Uterus (tissue), 4 donors: Measurements from ENCODE around the gene PRRC2B. TPM values are rescaled to one million over a fixed set of nuclear protein-coding genes. Genes with fewer than 3 reads are reported as not detected.
A peak's percentile ranks its signal among the peaks of the same experiment; 100 is the strongest.

Source experiments
- DNase-seq, 2 donors: peaks; one replicate each; pipeline ENCODE4 v3.0.0-alpha.2; 2019 to 2020
- H3K27ac ChIP-seq, 2 donors: fragments of 200-600 bp; sonication (generic); 1 replicate in 1 of 2; 2 replicates in 1 of 2; pipeline ENCODE4 v1.5.1; 2016 to 2018
- H3K27me3 ChIP-seq, 2 donors: fragments of 200-600 bp; sonication (generic); one replicate each; pipeline ENCODE4 v1.5.1; 2018 to 2019; ENCODE audit warnings: control low read depth in 1 of 2
- H3K36me3 ChIP-seq, 2 donors: fragments of 200-600 bp; sonication (generic); one replicate each; pipeline ENCODE4 v1.5.1; 2019; ENCODE audit warnings: control low read depth in 1 of 2
- H3K4me1 ChIP-seq, 2 donors: fragments of 200-600 bp; sonication (generic); one replicate each; pipeline ENCODE4 v1.5.1; 2018 to 2019; ENCODE audit warnings: control low read depth in 1 of 2
- H3K4me3 ChIP-seq, 2 donors: fragments of 200-600 bp; sonication (generic); 1 replicate in 1 of 2; 2 replicates in 1 of 2; pipeline ENCODE4 v1.5.1; 2018 to 2019; ENCODE audit warnings: mild to moderate bottlenecking in 1 of 2
- H3K9me3 ChIP-seq, 2 donors: fragments of 200-600 bp; sonication (generic); one replicate each; pipeline ENCODE4 v1.5.1; 2019; ENCODE audit warnings: control low read depth in 1 of 2
- CTCF ChIP-seq, 4 experiments: fragments of 200-600 bp in 2 of 4; fragments of 450-650 bp in 2 of 4; sonication (generic) in 2 of 4; IDR thresholded peaks; one replicate each; pipeline ENCODE4 v1.5.1; 2016 to 2019; ENCODE audit warnings: antibody characterized with exemption in 4 of 4, mild to moderate bottlenecking in 2 of 4, moderate library complexity in 1 of 4
- POLR2A ChIP-seq, 2 donors: fragments of 450-650 bp; IDR thresholded peaks; one replicate each; pipeline ENCODE4 v1.6.1; 2016; ENCODE audit warnings: antibody characterized with exemption in 2 of 2, mild to moderate bottlenecking in 1 of 2, moderate library complexity in 1 of 2
- intact Hi-C: fragments of 100-400 bp; cut with DNase I; formaldehyde crosslinking; loops from one replicate; pipeline ENCODE4 v1.15.1; 2023; ENCODE audit warnings: low total_unique reads
- total RNA-seq, 4 donors: library from RNA; depleted of rRNA in 3 of 4; stranded (reverse); fragments of >200 nt in 3 of 4; gene quantifications; one replicate each; pipeline versions ENCODE4 v1.1.0 to v1.2.4, GENCODE V29; 2014 to 2023
- donor health status: DM: yes; HTN: yes; CAD: no.

The PRRC2B gene
- total RNA-seq, 4 donors from 2014 or later: 81.5 to 297 (median 133) TPM

- DNase-seq: no peak
- H3K4me3 ChIP-seq: peak overlapping the region in 1 of 2 donors; percentile 98
- TF ChIP-seq CTCF (IDR thresholded peaks at IDR 0.05) (no peak), POLR2A (IDR thresholded peaks at IDR 0.05) (no peak)
- intact Hi-C loops: no loop called here
- no peaks in the 10 kb centered on the region for H3K9me3 ChIP-seq
- H3K4me1 ChIP-seq: peaks cover 13 to 19% of the 10 kb centered on the region in 2 donors
- H3K36me3 ChIP-seq: no peaks in the 10 kb centered on the region
- H3K27me3 ChIP-seq: no peaks in the 10 kb centered on the region
- H3K27ac ChIP-seq: peak overlapping the region; percentile 52 to 97
These were observed 2.7 kb downstream of the PRRC2B start for GRCh38 chr9:131396626-131397025.

- no peak for DNase-seq
- H3K4me1 ChIP-seq: peaks cover 19% of the 10 kb centered on the region in 2 donors
- peak overlapping the region; percentile 52 to 97 for H3K27ac ChIP-seq
These were observed 3.4 kb downstream of the PRRC2B start for GRCh38 chr9:131397100-131397790.

GRCh38 chr9:131398204-131398603 is 4.3 kb downstream of the PRRC2B start:
- H3K36me3 ChIP-seq: no peaks in the 10 kb centered on the region

More at GRCh38 chr9:131397100-131397790, 3.4 kb downstream of the PRRC2B start:
- intact Hi-C loops: no loop called here
- TF ChIP-seq CTCF (IDR thresholded peaks at IDR 0.05) (no peak), POLR2A (IDR thresholded peaks at IDR 0.05) (no peak)
- Histone ChIP-seq H3K36me3 (no peaks in the 10 kb centered on the region), H3K27me3 (no peaks in the 10 kb centered on the region), H3K4me3 (peak overlapping the region in 1 of 2 donors; percentile 0), H3K9me3 (no peaks in the 10 kb centered on the region)

GRCh38 chr9:131399972-131400371 is 6.1 kb downstream of the PRRC2B start:
- no peak for DNase-seq
- peaks cover 26 to 31% of the 10 kb centered on the region in 2 donors for H3K4me1 ChIP-seq
- H3K9me3 ChIP-seq: no peaks in the 10 kb centered on the region
- intact Hi-C loops: no loop called here
- no peaks in the 10 kb centered on the region for H3K36me3 ChIP-seq
- no peak for TF ChIP-seq POLR2A (IDR thresholded peaks at IDR 0.05)
- no peak for TF ChIP-seq CTCF (IDR thresholded peaks at IDR 0.05)
- no peak overlapping the region for H3K27ac ChIP-seq
- no peaks in the 10 kb centered on the region for H3K27me3 ChIP-seq
- no peak overlapping the region for H3K4me3 ChIP-seq

More at GRCh38 chr9:131398204-131398603, 4.3 kb downstream of the PRRC2B start:
- DNase-seq: no peak
- Histone ChIP-seq H3K9me3 (no peaks in the 10 kb centered on the region), H3K27me3 (no peaks in the 10 kb centered on the region), H3K27ac (peak overlapping the region; percentile 46 to 97), H3K4me3 (no peak overlapping the region), H3K4me1 (peaks cover 19 to 22% of the 10 kb centered on the region in 2 donors)
- TF ChIP-seq CTCF (IDR thresholded peaks at IDR 0.05) (no peak), POLR2A (IDR thresholded peaks at IDR 0.05) (no peak)
- intact Hi-C loops: no loop called here

GRCh38 chr9:131400627-131401026 is 6.7 kb downstream of the PRRC2B start:
- intact Hi-C loops: no loop called here
- TF ChIP-seq POLR2A (IDR thresholded peaks at IDR 0.05) (no peak), CTCF (IDR thresholded peaks at IDR 0.05) (no peak)
- no peak overlapping the region for H3K4me3 ChIP-seq
- H3K27me3 ChIP-seq: no peaks in the 10 kb centered on the region
- no peaks in the 10 kb centered on the region for H3K36me3 ChIP-seq
- peaks cover 31 to 37% of the 10 kb centered on the region in 2 donors for H3K4me1 ChIP-seq
- DNase-seq: no peak
- H3K9me3 ChIP-seq: no peaks in the 10 kb centered on the region
- H3K27ac ChIP-seq: no peak overlapping the region
